ENCODE data around the gene RFTN1.

The RFTN1 gene

DNA sequence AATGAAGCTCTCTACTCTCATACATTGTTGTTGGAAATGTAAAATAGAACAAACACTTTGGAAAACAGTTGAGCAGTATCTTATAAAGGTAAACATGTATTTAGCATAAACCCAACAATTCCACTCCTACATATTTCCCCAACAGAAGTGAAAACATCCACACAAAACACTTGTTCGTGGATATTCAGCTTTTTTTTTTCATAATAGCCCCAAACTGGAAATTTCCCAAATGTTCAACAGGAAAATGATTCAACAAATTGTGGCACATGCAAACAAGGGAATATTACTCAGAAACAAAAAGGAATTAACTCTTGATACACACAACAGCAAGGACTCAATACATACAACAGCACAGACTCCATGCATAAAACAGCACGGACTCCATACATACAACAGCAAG is 28.5 kb downstream of the RFTN1 start:
- DNase-seq = no peak

DNA sequence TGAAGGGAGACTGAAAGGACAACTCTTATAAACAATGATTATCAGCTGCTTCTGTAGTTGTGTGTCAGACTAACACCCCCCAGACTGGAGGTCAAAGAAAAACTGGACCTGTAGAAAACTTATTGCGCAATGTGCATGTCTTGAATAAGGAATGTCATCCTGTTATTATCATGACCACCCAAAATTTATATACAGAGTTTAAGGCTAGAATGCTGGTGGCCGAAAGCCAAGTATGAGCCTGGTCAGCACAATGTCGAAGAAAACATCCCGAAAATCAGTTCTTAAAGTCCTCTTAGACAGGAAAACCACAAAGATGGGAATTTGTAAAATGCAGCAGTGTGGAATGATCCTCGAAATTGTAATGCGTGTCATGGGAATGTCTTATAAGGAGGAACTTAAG is 29.3 kb downstream of the RFTN1 start:
- DNase-seq = no peak

DNA sequence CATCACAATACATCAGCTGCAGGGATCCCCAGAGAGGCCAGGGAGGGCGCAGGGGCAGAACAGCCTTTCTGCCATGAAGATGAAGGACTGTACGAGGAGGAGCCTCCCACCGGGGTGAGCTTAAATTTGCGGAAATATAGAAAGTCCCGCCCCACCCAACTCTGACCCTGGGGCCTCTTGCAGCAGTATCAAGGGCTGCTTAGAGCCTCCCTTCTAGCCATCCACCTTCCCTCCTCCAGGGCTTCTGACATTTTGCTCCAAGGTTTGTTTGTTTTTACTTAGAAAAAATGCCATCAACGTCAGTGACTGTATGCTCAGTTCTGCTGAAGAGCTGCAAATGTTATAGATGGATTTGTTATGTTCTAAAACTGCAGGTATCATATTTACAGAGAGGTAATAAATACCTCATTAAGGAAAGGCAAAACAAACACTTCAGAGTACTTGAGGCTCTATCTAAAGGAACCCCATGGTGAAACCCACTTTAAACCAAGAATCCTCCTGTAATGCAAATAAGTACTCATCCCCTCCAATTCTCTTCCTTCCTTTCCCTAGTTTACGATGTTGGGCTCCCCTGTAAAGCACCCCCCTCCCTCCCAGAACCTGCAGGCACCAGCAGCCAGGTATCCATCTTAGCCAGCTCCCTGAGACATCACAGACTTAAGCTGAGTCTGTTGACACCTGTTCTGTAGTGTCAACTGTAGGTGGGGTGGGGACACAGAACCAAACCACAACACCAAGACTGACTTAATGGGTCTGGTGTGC is 30.5 kb downstream of the RFTN1 start:
- DNase-seq = no peak

DNA sequence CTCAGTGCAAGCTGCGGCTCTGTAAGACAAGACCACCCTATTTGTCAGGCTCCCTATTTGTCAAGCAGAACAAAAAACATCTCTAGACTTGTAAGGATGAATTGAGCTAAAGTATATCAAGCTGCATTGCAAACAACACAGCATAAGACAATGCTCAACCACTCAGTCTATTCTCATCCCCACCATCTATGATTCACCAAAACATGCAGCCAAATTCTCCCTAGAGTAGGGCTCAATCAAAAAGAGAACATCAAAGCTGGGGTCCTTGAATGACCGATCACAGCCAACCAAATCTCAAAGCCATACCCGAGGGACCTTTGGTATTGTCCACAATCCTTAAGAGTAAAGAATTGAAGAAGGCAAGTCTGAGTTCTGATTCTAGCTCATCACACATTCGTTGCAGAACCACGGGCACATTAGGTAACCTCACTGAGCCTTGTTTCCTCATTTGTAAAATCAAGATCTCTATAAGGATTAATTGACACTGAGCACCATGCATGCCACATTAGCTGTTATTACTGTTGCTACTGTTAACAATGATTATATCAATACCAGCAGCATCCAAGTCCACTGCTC is 31.2 kb downstream of the RFTN1 start:
- DNase-seq = no peak

DNA sequence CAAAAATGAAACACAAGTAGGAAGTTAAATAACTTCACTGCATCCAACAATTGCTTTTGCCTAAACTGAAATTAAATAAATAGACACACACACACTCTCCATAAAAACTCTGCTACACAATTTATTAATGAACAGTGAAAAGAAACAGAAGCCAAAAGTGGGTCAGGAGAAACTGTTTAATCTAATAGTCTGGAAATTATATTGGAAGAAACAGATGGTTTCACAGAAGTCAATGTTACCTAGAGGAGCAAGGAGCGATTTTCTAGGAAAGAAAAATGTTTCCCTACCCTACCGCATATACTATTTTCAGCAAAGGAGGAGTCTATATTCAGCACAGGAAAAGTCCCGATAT is 32.0 kb downstream of the RFTN1 start:
- no peak for DNase-seq

DNA sequence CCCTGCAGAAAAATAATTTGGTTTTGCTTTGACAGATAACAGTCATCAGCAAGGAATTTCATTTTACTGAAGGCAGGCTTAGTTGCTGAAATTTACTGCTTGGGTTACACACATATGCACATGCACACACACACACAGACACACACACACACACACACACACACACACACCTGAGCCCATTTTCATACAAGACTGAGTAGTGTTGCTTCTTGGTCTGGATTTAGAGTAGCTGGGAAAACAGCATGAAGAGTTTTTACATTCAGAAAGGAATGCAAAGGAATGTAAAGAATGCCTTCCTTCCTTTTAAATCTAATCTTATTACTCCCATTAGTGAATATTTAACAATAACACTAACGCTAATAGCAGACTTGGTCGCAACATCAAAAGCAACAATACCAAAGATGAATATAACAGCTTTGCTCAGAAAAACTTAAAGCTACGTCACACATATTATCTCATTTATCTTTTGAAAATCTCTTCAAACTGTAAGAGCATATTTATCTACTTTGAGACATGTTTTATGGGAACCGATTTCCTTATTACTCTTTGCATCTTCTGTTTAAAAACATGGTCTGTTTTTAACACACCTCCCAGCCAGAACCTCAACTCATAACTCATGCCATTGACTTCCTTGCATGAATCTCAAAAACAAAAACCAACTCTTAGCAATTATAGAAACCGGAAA is 32.5 kb downstream of the RFTN1 start:
- no peak for DNase-seq

DNA sequence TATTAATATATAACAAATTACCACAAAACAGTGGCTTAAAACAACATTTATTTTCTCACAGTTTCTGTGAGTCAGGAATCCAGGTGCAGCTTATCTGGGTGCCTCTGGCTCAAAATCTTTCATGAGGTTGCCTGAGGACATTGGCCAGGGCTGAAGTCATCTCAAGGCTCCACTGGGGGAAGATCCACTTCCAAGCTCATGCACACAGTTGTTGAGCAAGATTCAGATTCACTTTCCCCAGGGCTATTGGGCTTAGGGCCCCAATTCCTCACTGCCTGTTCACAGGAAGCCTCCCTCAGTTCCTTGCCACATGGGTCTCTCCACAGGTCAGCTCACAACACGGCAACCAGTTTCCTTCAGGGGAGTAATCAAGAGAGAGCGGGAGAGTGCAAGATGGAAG is 35.0 kb downstream of the RFTN1 start:
- no peak for DNase-seq

DNA sequence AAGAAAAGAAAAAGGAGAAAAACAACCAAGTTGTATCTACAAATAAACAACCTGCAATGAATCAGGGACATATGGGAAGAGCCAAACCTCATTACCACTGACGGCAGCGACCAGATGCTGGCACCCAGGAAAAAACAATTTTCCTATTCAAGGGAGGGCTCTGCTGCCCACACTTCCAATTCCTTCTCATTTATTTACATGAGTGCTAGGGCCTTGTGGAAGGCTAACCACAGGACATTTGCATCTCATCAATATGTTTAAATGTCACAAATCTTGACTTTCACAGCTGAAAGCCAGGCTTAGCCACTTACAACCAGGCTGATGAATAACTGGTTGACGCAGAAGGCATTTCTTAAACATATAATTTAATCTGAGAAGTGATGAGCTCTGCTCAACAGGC is 36.0 kb downstream of the RFTN1 start:
- DNase-seq = no peak

DNA sequence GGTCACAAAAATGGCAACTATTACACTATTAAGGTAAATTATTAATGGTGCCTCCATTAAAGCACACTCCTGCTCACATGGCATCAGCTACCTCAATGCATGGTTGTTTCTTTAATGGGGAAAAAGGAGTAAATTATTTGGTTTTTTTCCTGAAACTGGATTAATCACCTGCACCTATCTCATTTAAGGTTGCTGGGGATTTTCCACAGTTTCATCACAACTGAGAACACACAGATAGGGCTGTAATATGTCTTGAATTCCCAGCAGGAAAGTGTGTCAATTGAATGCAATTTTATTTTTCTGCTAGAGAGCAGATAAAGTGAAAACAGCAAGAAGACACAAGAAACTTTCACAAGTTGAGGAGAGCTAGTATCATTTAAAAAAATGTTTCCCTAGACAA is 36.4 kb downstream of the RFTN1 start:
- DNase-seq = no peak

DNA sequence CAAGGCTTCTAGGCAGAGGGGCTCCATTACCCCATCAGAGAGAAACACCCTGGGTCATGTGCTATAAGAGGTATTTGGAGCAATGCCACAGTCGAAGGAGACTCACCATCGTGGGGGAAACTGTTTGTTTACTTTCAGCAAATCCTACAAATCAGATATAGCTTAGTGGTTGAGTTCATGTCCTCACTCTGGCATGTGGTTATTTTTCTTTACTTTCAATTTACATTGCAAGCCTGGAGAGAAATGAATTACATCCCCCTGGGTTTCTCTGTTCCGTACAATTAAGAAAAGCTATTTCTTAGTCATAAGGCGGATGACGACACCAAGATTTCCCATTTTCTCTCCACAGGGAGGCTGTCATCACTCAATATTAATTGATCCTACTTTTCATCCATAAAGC is 36.9 kb downstream of the RFTN1 start:
- DNase-seq = no peak

DNA sequence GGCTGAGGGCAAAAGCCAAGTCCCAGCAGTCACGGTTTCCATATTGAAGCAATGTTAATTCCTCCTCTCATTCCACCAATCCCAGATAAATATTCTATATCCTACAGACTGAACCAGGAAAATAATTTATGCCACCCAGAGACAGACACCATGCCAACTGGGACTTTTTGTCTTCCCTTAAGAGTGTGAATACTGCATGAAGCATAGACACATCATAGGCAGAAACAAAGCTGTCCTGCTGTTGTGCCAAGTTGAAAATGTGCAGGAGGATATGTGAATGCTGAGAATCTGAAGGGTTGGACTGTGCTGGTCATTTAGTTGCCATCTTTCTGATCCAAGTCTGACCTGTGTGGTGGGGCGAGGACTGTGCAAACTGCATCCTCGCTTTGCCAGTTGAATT is 37.7 kb downstream of the RFTN1 start:
- no peak for DNase-seq

DNA sequence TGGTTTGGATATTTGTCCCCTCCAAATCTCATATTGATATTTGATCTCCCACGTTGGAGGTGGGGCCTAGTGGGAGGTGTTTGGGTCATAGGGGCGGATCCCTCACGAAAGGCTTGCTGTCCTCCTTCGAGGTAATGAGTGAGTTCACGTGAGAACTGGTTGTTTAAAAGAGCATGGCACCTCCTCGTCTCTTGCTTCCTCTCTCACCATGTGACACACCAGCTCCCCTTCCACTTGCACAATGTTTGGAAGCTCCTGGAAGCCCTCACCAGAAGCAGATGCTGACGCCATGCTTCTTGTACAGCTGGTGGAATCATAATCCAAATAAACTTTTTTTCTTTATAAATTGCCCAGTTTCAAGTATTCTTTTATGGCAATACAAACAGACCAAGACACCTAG is 38.6 kb downstream of the RFTN1 start:
- no peak for DNase-seq

DNA sequence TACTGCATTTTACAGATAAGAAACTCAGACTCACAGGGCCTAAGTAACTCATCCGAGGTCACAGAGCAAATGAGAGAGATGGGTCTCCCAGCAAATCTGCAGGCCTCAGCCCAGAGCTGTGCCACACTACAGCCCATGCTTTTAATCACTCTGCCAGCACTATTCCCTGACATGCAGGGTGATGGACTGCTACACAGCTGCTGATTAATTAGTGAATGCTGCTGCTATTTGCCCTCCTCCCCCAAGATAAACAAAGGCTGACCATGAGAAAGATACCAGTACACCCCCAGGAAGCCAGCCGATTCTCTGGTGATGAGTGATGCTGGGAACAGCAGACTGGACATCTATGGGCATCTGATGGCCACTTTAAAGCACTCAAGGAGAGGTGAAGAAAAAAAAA is 39.3 kb downstream of the RFTN1 start:
- DNase-seq = no peak

DNA sequence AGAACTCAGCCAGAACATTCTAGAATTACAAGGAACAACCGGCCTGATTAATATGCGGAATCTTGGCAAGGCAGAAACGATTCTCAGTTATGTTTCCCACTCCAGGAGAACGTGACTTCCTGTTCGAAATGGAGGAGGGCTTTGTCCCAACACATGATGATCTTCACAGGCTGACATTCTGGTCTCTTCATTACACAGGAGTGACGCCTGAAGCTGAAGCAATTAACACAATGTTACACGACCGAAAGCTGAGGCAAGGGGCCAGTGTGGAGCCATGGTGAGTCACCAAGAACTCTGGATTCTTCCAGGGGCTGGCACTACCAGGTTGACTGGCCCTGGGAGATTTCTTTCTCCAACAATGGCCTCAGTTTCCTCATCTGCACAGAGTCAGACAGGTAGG is 40.9 kb downstream of the RFTN1 start:
- no peak for DNase-seq

DNA sequence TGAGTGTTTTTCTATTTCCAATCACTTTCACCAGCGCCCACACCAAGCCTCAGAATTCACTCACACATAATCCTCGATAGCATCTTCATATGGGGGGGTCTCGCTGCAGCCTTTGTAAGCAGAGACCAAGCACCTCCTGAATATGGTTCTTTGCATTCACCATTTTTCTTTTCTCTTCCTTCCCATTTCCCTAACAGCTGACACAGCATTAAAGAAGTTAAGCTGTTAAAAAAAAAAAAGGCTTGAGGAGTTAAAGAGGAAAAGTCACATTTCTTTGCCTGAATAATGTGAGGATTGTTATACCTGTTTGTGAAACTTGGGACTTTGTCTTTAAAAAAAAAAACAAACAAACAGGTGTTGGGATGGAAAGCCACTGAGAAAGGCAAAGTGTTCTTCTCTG is 41.6 kb downstream of the RFTN1 start:
- no peak for DNase-seq

DNA sequence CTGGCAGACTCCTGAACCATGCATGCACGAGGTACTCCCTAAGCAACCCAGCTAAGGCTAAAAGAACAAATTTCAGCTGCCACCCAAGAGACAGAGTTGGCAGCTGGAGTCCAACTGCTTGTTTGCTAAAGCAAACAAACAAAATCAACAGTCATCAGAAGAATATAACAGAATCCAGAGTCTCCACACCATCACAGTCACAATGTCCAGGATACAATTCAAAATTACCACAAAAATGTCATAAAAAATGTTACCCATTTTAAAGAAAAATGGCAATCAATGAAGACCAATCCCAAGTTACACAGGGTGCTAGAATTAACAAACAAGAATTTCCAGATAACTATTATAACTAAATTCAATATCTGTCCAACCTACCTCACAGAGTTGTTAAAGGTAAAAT is 42.9 kb downstream of the RFTN1 start:
- DNase-seq = no peak

DNA sequence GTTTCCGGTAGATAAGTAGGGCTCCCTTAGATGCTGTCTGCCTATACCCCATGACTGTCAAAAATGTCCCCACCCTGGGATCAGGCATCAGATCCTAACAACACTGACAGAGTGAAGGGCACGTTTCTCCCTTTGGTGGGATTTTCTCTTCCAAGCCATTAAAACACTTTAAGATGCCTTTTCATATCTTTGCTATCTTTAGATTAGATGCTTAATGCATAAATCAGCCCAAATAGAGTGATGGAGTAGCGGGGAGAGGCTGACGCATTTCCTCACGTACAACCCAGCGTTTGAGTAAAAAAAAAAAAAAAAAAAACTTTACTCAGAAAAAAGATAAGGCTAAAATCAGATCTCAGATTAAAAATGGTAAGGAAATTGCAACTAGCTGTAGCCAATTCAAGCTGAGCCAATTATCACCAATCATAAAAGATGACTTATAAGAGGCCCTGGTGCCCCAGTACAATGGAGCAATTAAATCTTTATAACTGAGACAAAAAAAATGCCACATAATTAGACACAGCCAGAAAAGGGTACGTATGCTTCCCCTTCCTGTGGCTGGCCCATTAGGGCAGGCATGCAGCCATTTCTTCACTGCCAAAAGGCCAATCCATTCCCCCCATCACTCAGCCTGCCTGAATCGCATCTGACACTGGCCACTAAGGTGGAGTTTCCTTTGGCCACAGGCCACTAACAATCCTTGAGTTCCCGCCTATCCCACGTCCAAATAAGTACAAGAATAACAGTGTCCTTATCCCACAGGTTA is 45.0 kb downstream of the RFTN1 start:
- DNase-seq = no peak

DNA sequence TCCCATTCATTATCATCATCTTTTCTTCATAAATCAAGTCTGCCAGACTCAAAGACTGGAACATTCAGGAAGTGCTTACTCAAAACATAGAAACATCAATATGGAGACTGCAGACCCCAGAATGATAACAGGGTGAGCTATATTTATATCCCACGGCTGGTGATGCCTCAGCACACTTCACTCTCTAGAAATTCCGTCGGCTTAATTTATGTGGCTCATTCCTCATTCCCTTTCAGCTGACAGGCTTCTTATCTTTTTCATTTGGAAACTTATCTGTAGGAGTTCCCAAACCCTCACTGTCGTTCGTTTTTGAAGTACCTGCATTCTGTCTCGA is 45.5 kb downstream of the RFTN1 start:
- DNase-seq = no peak

DNA sequence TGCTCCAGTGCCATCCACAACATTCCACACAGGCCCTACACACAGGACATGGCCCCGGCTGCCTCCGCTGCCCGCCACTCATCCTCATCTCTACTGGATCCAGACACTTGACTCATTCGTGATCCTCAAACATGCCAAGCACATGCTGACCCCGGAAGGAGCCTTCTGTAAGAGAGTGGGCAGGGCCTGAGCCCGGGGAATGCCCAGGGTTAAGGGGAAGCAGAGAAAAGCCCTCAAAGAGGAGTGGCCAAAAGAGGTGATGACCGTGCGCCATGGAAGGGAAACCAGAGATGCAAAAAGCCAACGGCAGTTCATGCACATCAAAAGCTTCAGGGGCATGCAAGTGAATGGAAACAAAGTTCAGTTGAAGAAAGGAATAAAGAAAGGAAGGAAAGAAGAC is 46.1 kb downstream of the RFTN1 start:
- DNase-seq = no peak

DNA sequence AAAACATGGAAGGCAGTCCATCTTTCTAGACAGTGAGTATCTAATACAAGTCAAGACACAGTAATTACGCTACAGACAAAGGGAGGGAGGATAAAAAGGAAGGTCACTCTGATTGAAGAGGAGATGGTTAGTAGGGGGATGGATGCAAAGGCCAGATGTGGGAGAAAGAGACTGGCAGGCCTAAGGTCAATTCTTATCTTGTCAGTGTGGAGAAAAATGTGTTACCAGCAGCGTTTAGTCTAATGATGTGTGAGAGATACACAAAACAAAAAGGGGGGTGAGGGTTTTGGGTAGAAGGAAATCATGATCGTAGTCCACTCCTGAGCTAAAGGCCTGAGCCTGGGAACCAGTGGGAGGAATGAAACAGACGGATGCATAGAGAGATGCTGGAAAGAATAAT is 46.7 kb downstream of the RFTN1 start:
- no peak for DNase-seq

DNA sequence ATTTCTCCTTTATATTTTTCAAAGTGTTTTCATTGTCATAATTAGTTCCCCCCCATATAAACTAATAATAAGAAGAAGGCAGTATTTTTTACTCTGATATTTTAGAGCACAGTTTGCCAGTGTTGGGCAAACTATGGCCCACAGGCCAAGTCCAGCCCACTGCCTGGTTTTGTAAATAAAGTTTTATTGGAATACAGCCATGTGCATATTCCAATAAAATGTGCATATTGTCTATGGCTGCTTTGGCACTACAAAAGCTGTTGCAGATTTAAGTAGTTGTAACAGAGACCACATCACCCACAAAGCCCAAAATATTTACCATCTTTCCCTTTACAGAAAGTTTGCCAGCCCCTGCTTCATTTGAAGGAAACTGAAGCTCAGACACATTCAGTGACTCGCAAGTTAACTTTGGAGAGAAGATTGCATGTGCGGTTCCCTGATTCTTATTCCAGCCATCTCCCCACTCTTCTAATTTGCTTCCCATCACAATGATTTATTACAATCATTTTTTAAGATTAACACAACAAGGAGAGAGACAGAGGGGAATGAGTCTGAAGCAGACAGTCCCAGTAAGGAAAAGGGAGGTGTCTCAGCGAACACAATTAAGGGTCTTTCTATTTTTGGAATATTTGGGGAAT is 48.9 kb downstream of the RFTN1 start:
- DNase-seq = no peak

DNA sequence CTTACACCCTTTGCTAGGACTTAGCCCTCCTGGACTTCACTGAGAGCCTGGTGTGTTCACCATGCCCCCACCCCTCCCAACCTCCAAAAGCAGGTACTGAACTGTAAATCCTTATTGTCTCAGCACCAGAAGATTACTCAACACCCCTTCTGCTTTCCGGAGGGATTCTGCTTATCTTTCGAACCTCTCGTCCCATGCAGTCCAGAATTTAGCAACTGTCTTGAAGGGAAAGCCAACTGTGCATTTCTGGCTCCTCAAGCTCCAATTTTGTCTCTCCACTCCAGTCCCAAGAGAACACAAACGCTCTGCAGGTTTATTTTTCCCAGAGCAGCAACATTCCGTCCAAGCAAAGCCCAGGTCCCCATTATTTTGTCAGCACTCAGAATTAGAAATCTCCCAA is 49.6 kb downstream of the RFTN1 start:
- DNase-seq = no peak

DNA sequence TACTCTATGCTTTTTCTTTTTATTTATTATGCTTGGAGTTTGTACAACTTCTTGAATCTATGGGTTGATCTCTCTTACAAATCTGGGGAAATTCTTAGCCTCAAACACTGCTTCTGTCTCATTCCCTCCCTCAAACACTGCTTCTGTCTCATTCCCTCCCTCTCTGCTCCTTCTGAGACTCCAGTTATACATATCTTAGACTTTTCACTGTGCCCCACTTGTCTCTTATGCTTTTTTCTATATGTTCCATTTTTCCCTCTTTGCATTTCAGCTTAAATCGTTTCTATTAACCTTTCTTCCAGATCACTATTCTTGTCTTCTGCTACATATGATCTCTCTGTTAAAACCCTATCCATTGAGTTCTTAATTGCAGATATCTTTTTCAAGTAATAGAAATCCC is 50.4 kb downstream of the RFTN1 start:
- no peak for DNase-seq

DNA sequence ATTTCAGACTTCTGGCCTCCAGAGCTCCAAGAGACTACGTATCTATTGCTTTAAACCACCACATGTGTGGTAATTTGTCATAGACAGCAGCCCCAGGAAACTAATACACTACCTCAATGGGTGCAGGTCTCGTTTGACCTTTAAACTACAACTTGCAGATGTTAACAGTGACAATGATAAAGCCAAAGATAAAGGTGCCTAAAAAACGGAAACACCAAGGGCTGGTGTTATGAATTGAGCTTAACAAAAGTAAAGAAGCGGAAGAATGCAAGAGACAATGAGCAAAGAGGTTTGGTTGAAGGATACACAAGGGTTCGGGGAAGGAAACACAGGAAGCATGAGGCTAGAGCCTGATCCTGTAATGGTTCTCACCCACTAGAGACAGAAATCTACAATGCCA is 50.8 kb downstream of the RFTN1 start:
- DNase-seq = no peak
